ENCODE measurements around the gene ENOX1.

GRCh38 chr13:43293986-43294385 is 492.8 kb downstream of the ENOX1 start:
- no peak for TF ChIP-seq CTCF (IDR thresholded peaks at IDR 0.05; ENCODE audit: control extremely low read depth in 1 of 3, insufficient read depth in 1 of 3, low read depth in 1 of 3, low read length in 3 of 3)
- no peak for TF ChIP-seq HDAC6 (IDR thresholded peaks at IDR 0.05; ENCODE audit: low read depth, low read length)
- TF ChIP-seq USF2 (IDR thresholded peaks at IDR 0.05; ENCODE audit: low read length): no peak
- TF ChIP-seq EZH2 (IDR thresholded peaks at IDR 0.05; ENCODE audit: low read depth, low read length, severe bottlenecking): no peak
- no peak for TF ChIP-seq CBX8 (IDR thresholded peaks at IDR 0.05; ENCODE audit: borderline replicate concordance, low read depth, low read length)
- TF ChIP-seq ATF3 (IDR thresholded peaks at IDR 0.05; ENCODE audit: insufficient read depth, low read depth, low read length): no peak
- TF ChIP-seq YY1 (IDR thresholded peaks at IDR 0.05; ENCODE audit: low read depth, low read length): no peak
- TF ChIP-seq NRF1 (IDR thresholded peaks at IDR 0.05; ENCODE audit: low read depth, low read length): no peak
- TF ChIP-seq POLR2AphosphoS5 (IDR thresholded peaks at IDR 0.05; ENCODE audit: low read depth, low read length): no peak
- TF ChIP-seq ZNF274 (IDR thresholded peaks at IDR 0.05; ENCODE audit: borderline replicate concordance, extremely low read depth, low read length): no peak
- TF ChIP-seq GABPA (IDR thresholded peaks at IDR 0.05; ENCODE audit: borderline replicate concordance, insufficient read depth, low read length): no peak
- no peak for TF ChIP-seq SRF (IDR thresholded peaks at IDR 0.05; ENCODE audit: low read depth, low read length)
- no peak for TF ChIP-seq JUND (IDR thresholded peaks at IDR 0.05; ENCODE audit: low read length)
- TF ChIP-seq POLR2A (IDR thresholded peaks at IDR 0.05; ENCODE audit: control extremely low read depth in 1 of 2, low read depth in 2 of 2, low read length in 2 of 2): no peak

Data from H1 (cell line).